Measurements from ENCODE around the gene SUPT3H.

GRCh38 chr6:45278367-45278766 is 99.4 kb downstream of the SUPT3H start:
- TF ChIP-seq CTCF (IDR thresholded peaks at IDR 0.05; ENCODE audit: low read depth, low read length, missing input control) (no peak), RXRA (IDR thresholded peaks at IDR 0.05) (no peak), RAD21 (IDR thresholded peaks at IDR 0.05) (no peak), REST (IDR thresholded peaks at IDR 0.05) (no peak), TAF1 (conservative IDR thresholded peaks at IDR 0.05) (no peak), SP1 (IDR thresholded peaks at IDR 0.05) (no peak)
